NOMO-1 treated with dmso at 0.1 percent for 144 hours (cell line): Measurements from ENCODE around the gene CDC45.

Experiments
- DNase-seq: peaks from one replicate; lab custom pipeline; 2025; ENCODE audit not compliant: unreplicated experiment; lab: John Stamatoyannopoulos, UW

The CDC45 gene

DNA sequence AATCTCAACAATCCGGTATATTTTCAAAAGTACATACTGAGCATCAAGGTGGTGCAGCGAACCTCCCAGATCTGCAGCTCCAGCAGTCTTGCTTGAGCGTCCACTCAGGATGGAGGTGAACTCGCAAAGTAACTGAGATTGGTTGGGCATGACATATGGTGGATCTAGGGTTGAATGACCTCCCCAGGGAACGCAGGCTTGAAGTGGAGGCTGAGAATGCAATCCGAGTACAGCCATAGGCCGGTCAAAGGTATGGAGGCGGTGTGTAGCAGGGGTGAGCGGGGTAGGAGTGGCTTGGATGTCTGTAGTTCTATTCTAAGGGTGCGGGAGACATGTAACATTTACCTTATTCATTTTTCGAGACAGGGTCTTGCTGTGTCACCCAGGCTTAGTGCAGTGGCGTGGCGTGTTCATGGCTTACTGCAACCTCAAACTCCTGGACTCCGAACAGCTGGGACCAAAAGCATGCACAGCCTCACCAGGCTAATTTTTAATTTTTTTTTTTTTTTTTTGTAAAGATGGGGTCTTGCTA is 31.6 kb upstream of the CDC45 start:
- no peak for DNase-seq

DNA sequence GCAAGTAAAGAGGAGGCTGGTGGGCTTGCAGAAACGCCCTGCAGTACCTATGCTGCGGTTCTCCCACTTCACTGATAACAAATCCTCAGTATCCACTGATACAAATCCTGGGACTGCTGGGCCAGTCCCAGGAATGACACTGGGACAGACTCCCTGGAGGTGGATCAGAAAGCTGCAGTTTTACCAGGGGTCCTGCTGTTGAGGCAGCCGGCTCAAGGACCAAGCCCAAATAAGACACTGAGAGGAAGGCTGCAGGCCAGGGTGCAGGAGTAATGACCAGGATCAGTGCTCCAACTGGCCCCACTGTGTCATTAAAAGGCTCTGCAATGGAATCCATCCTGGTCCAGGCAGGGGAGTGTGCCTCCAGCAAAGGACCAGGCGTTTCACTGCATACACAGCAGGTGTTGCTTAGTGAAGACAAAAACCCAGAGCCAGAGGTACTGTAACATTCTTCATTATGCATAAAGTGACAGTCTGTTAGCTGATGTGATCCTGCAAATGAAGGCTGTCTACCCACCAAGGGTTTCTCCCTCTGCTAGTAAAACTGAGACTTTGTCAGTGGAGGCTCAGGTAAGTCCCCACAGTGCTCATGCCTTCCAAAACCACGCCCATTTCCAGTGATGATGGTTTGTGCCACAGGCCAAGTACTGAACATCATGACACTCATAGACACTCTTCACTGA is 30.8 kb upstream of the CDC45 start:
- DNase-seq = no peak

DNA sequence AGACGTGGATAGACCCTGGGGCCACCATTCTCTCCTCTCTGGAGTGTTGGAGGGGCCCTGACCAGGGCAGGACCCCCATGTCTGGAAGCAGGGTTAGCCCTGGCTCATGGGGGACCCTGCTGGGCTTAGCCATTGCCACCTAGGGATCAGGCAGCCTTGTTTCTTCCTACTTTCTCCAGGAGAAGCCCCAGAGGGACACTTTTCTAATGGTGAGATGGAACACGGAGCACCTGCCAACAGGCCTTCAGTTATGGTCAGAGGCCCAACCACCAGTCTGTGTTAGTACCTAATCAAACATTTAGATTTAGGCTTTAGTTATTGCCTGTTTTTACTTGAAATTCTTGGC is 30.3 kb upstream of the CDC45 start:
- no peak for DNase-seq

DNA sequence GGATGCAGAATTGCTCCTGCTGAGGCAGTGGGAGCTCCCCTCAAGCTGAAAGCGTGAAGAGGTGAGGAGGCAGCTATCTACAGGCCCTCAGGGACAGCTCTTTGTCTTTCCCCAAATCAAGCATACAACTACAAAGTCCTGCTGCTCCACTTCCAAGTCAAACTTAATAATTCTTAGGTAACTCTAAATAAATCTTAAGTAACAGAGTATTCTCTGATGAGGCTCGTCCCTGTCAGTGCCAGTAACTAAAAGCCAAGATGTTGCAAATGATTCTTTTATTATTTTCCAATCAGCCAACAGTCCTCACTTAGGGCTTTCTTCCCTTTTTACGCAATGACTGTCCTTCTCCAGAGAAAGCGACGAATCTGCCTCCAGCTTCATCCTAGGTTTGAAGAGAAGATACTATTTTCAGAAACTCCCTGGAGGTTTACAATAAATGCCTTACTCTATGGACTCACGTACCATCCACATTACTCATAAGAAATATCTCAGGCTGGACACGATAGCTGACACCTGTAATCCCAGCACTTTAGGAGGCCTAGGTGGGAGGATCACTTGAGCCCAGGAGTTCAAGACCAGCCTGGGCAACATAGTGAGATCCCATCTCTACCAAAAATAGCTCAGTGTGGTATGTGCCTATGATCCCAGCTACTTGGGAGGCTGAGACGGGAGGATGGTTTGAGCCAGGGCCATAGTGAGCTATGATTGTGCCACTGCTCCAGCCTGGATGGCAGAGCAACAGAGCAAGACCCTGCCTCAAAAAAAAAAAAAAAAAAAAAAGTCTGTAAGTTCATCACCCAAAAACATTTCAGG is 29.2 kb upstream of the CDC45 start:
- DNase-seq = no peak

DNA sequence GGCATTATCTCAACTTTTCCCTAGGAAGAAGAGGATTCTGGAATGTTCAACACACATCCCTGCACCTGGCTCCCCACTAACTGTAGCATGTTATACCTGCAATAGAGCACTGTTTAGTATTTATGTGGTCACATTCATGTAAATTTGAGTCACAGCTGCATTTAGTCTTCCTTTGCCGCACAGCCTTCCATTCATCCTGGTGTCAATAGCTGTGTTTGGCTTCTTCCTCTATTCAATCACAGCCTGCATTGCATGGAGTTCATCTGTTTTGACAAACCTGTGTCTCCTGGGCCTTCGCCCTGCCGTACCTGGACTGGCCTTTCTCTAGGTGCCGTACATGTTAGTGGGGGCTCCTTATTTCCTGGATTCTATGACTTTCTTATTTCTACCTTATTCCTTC is 28.1 kb upstream of the CDC45 start:
- no peak for DNase-seq

DNA sequence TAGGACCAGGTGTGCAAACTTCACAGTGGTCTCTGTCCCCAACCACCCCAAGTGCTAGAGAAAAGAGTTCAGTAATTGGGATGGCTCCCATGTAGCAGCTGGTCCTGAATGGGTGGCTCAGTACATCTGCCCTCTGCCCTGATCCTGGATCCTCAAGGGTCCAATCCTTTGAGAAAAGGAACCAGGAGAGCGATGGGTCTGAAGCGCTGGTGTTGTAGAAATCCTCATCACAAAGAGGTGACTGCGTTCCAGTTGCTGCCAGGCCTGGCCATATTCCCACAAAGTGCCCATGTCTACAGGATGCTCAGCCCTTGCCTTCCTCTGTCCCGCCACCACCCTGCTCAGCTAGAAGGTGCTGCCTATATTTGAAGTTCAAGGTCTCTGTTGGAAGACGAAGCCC is 26.0 kb upstream of the CDC45 start:
- DNase-seq = no peak

DNA sequence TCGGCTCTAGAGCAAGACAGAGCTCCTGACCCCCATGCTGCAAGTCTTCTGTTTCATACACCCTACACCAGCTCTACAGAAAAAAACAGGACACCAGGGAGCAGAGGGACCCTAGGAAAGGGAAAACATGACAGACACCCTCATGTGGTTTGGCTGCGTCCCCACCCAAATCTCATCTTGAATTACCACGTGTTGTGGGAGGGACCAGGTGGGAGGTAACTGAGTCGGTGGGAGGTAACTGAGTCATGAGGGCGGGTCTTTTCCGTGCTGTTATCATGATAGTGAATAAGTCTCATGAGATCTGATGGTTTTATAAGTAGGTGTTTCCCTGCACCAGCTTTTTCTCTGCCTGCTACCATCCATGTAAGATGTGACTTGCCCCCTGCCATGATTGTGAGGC is 25.6 kb upstream of the CDC45 start:
- no peak for DNase-seq

DNA sequence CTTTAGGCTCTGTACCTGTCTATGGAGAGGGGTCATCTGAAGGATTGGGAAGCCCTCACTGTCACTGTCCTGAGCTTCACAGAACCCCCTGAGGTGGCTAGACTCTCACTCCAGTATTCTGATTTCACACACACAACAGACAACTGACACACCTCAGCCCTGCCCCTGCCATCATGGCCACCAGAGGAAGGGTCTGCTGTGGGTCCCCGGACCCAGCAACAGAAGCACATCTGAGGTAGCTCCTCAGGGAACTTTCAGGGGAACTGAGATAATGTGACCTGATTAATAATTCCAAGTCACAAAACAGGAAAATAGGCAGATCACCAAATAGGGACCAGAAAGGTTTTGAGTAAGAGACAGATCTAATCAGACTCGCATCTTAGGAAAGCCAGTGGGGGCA is 24.7 kb upstream of the CDC45 start:
- DNase-seq = no peak

DNA sequence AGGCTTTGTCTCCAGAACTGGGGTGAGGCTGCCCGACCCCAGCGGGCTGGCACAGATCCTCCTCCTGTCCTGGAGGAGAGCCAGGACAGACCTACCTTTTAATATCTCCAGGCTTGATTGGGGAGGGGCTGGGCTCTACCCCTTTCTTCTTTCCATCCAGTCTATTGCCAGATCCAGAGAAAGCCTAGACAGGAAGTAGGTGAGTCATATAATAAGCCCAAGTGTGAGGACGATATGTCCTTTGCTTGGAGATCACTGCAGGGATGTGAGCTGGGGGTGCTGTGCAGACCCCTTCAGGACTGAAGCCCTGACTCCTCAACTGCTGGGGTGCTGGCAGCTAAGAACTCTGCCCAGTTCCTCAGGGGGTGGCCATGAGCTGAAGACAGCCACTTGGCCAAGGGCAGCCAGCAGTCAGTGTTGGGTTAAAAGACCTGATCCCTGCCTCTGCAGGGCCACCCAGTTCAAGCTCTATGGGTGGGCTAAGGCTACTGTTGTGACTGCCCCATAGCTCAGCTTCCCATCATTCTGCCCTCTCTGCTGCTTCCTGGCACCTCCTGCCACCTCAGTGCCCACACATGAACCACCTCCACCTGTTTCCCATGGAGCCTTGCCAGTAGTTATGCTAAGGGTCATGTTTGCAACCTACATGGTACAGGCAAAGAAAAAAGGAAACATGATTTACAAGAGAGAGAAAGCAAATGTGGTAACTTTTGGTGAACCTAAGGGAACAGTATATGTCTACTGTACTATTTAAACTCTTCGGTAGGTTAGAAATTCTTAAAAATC is 23.9 kb upstream of the CDC45 start:
- no peak for DNase-seq

DNA sequence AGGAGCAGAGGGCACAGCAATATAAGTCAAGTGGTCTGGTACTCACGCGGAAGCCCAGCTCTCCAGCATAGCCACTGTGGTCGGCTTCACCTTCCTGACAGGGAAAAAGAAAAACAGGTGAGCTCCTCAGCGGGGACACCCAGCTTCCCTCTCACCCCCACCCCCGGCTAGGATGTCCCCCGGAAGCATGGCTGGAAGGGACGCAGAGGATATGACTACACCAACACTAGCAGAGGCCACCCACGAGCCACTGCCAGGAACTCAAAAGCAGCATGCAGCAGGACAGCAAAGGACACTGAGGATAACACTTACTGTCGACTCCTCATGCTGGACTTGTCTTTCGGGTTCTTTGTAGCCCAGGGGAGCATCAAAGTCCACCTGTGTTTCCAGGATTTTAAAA is 23.2 kb upstream of the CDC45 start:
- no peak for DNase-seq

DNA sequence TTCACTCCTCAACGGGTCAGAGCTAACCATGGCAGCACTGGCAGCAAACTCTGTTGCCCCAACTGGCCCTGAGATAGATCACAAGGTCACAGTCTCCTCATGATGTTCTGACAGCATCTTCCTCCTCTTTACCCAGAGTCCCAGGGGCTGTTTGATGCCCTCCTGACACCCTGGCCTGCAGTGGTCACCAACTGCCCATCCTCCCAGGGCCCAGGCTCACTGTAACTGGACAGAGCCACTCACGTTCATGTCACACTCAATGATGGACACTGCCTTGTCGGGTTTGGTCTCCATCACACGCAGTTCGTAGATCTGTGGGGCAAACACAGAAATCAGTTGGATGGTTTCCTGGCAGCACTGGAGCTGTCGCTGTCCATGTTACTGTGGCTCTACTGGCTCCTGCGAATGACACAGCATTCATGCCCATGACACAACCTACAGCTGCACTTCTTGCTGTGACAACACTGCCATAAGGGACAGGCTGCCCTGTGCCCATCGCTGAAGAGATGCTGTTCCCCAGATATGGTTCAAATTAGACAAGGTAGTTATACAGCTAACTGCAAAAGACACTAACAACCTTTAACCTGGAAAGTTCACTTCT is 21.8 kb upstream of the CDC45 start:
- DNase-seq = no peak

DNA sequence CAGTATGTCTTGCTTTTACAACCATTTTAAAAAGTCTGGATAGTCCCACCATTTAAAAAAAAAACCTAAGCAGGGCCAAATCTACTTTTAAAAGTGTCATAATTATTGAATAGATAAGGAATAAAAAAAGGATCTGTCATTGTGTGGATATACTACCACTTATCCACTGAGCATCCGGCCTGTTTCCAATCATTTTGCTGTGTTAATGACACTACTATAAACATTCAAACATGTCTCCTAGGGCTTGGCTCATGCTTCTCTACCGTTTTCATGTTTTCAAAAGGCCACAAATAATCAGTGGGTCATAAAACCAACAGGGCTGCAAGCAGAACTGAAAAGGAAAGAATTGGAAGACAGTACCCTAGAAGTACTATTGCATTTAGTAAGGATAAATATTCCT is 19.7 kb upstream of the CDC45 start:
- no peak for DNase-seq

DNA sequence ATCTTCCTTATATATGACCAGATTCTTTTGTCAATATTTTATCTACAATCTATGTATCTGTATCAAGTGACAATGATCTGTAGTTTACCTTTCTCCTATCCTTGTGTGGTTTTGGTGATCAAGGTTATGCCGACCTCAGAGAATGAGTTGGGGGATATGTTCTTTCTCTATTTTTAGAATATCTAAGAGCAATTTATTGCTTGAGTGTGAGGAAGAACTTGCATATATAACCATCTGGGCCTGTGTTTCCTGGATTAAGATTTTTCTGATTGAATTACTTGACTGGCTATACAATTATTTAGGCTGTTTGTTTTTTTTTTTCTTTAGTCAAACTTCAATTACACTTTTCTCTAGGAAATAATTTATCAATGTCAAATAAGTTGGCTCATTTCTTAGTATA is 18.2 kb upstream of the CDC45 start:
- no peak for DNase-seq

DNA sequence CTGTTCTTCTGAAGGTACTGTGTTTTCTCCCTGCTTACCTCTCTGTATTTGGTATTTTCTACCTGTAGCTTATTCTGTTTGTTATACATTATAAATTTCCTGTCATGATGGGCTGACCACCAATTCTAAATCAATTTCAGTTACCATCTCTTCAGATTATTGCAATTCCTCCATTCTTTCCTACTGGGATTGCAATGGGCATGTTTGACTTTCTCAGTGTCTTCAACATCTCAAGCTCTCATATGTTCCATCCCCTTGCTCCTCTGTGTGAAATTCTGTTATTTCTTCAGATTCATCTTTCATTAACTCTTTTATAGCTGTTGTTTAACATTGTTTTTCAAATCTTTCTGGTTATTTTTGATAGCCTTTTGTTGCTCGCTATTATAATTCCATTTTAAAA is 16.7 kb upstream of the CDC45 start:
- DNase-seq = no peak

DNA sequence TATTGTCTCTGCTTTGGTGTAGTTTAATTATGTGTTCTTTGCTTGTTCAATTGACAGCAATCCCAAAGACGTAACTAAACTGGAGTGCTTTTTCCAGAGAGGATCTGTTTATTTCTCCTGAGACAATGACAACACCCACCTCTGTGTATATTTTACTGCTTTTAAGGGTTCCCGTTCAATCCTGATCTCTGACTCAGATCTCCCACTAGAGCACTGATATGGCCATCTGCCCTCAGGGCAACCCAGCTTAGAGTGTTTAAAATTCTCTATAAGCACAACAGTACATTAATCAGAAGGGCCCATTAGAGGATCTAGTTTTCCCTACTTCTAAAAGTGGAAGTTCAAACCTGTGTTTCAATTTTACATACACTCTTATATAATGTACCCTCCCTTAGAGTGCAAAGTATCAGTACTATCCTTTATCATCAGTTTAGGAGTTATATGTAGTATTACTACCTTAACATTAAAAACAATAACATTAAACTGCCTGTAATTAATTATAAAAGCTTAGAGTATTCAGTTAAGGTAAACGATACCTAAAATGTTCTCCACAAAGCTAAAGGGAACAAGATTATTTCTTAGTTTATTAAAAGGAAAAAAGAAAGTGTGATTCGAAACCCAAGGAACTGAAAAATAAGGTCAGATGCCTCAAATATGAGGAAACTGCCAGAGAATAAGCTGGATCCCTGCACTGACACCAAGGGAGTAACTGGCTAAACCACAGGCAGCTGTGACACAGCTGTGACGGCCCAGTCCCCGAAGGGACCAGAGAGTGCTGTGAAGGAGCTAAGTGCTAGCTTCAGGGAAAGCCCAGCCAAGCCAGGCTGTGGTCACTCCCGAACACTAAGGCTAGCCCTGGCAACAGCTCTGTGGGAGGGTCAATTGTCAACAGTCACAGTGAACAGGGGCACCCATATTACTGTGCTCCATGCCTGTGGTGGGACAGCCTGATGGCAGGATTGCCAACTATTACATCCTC is 15.9 kb upstream of the CDC45 start:
- no peak for DNase-seq

DNA sequence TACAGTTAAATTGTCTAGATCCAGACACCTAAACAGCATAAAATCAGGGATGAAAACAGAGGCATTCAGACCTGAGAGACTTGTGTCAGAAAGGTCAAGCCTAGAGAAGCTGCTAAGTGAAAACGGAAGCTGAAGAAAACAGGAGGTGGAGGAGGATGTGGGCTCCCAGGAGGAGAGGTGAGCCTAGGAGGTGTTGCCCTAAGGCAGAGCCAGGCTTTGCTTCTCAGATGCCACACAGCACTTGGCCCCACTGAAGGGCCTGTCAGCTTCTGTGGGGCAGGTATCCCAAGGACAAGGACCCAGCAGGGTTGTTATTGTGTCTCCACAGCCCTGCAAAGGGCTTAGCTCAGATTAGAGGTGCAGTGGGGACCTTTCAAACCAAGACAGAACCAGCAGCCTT is 15.2 kb upstream of the CDC45 start:
- DNase-seq = no peak

DNA sequence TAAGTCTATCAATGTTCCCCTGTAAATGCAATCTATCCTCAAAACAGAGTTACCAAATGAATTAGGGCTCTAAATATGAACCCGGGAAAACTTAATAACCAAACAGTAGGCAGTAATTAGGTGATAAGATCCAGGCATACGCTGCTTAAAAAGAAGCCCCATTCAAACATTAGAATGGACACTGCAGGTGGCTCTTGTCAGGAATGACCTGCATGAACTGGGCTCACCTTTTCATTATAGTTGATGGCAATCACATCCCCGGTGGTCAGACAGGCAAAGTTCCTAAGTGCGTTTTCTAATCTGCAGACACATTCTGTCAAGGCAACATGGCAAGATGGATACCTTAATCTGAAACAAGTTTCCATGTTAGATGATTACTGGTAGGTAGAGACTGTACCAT is 14.7 kb upstream of the CDC45 start:
- no peak for DNase-seq

DNA sequence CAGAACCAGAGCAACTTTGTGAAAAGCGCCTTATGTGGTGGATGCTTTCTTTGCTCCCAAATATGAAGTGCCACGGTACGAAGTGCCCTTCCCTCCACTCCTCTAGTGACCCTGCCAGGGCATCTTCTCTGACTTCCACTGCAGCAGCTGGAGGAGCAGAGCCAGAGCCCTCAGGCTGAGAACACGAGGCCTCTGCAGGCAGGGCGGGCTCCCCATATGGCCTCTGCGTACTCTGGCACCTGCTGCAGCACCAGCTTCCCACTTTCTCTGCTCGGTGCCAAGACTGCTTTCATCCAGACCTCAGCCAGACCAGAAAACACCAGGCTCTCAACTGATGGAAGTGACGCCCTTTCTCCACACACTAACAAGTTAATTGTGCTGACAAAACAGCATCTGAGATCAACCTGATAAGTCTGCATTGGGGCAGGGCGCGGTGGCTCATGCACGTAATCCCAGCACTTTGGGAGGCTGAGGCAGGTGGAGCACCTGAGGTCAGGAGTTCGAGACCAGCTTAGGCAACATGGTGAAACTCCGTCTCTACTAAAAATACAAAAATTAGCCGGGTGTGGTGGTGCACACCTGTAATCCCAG is 13.5 kb upstream of the CDC45 start:
- no peak for DNase-seq

DNA sequence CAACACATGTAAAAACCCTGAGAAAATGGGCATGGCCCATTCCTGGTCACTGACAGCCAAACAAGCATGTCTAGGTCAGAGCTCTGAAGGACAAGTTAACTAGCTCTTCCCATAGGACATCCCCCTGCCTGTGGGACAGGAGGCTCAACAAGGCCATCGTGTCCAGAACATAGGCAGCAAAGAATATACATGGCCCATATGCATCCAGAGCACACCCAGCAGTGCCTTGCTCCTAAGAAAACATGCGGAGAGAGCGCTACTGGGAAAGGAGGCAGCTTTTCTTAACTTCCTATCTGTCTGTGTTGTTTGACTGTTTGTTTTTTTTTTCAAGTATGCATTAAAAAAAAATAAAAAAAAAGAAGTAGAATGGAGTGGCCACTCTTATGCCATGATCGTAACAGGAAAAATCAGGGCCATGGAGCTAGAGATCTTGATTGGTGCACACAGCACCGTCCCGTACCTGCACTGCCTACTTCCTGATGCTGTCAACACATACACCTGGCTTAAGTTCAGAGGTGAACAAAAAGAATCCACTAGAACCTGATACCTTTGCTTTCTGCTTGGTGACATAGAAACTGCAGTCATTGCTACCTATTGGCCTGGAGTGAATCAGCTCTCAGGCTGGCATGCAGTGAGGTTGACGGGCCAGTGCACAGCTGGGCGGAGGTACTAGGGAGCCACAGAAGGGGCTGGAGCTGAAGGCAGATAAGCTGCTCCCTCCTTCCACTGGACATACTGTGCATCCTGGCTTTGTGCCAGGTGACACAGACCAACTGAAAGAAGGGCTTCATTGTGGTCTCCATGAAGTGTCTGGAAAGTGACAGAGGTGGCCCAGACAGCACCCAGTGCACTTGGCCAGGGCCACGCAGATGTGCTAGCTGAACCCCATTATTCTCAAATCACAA is 12.6 kb upstream of the CDC45 start:
- no peak for DNase-seq
